ENCODE results near the gene INSL3. TPM values are rescaled to one million over a fixed set of nuclear protein-coding genes. Genes with fewer than 3 reads are reported as not detected.

The INSL3 gene
- total and polyA plus RNA-seq, 2 of the 13 experiments (the other 11 are each of a cell fraction or from before 2014, with no cell fraction given) = 0.30 TPM; not detected in 1

DNA sequence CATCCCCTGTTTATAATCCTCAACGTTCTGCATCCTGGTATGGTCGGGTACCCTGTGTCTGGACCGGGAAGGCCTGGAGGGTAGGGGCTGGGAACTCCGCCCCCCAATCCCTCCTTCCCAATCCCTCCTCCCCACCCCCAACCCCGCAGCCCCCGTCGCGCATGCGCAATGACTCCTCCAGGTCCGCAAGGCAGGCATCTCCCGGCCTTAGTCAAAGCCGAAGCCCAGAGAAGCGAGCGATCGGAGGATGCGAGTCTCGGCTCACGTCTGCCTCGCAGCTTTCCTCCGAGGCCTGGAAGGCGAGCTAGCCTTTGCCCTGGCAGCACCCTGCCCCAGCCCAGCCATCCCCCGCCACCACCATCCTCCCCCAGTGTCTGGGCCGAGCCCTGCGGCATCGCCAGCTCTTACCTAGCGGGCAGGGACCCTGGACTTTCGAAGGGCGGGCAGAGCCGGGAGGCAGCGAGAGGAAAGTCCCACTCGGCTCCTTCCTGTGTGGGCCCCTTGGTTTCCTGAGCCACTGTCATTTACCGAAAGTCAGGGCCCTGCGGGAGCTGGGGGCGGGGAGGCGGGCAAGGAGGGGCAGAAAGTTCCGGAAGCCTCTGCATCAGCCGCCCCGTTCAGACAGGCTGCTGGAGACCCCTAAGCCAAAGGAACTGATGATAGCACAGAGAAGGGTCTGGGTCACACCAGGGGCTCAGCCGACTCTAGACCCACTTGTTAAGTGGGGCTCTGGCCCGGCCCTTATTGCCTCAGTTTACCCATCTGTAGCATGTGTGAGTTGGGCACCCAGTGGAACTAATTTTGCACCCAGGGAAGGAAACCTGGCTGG is 26.4 kb upstream of the INSL3 start, which contains the start of gene JAK3 (continued):
- TF ChIP-seq, protein P1, sequence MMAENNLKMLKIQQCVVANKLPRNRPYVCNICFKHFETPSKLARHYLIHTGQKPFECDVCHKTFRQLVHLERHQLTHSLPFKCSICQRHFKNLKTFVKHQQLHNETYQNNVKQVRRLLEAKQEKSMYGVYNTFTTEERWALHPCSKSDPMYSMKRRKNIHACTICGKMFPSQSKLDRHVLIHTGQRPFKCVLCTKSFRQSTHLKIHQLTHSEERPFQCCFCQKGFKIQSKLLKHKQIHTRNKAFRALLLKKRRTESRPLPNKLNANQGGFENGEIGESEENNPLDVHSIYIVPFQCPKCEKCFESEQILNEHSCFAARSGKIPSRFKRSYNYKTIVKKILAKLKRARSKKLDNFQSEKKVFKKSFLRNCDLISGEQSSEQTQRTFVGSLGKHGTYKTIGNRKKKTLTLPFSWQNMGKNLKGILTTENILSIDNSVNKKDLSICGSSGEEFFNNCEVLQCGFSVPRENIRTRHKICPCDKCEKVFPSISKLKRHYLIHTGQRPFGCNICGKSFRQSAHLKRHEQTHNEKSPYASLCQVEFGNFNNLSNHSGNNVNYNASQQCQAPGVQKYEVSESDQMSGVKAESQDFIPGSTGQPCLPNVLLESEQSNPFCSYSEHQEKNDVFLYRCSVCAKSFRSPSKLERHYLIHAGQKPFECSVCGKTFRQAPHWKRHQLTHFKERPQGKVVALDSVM (CRISPR knock-in tag; IDR thresholded peaks at IDR 0.05) = no peak
- TF ChIP-seq ATRX (CRISPR knock-in tag; IDR thresholded peaks at IDR 0.05; ENCODE audit: borderline replicate concordance) (no peak), RBM39 (IDR thresholded peaks at IDR 0.05; ENCODE audit: low read depth, low read length, poor library complexity, severe bottlenecking) (peak; percentile 77), ZFP1 (CRISPR knock-in tag; IDR thresholded peaks at IDR 0.05) (no peak), NFKB2 (CRISPR knock-in tag; IDR thresholded peaks at IDR 0.05; ENCODE audit: borderline replicate concordance) (no peak), KLF11 (CRISPR knock-in tag; IDR thresholded peaks at IDR 0.05) (no peak), AHR (CRISPR knock-in tag; IDR thresholded peaks at IDR 0.05) (no peak), RFX3 (CRISPR knock-in tag; IDR thresholded peaks at IDR 0.05) (no peak), MLLT10 (CRISPR knock-in tag; IDR thresholded peaks at IDR 0.05) (no peak), REL (CRISPR knock-in tag; conservative IDR thresholded peaks at IDR 0.05) (no peak), ZSCAN30 (CRISPR knock-in tag; IDR thresholded peaks at IDR 0.05) (no peak), NFIC (IDR thresholded peaks at IDR 0.05; ENCODE audit: low read length) (no peak), ZNF431 (CRISPR knock-in tag; IDR thresholded peaks at IDR 0.05; ENCODE audit: borderline replicate concordance, low read depth) (no peak), NR2F2 (IDR thresholded peaks at IDR 0.05; ENCODE audit: borderline replicate concordance, low read depth) (no peak), SALL1 (CRISPR knock-in tag; IDR thresholded peaks at IDR 0.05) (no peak), ZNF878 (CRISPR knock-in tag; IDR thresholded peaks at IDR 0.05) (no peak), ZSCAN20 (CRISPR knock-in tag; IDR thresholded peaks at IDR 0.05; ENCODE audit: borderline replicate concordance) (no peak), HOXA3 (CRISPR knock-in tag; IDR thresholded peaks at IDR 0.05) (0 out of 2 replicates have a peak, but pooled peaks have one; percentile 36), CENPT (CRISPR knock-in tag; IDR thresholded peaks at IDR 0.05; ENCODE audit: low read depth) (no peak), ZSCAN25 (CRISPR knock-in tag; IDR thresholded peaks at IDR 0.05) (no peak), SIX4 (CRISPR knock-in tag; IDR thresholded peaks at IDR 0.05) (no peak)
- TF ChIP-seq, protein P2, sequence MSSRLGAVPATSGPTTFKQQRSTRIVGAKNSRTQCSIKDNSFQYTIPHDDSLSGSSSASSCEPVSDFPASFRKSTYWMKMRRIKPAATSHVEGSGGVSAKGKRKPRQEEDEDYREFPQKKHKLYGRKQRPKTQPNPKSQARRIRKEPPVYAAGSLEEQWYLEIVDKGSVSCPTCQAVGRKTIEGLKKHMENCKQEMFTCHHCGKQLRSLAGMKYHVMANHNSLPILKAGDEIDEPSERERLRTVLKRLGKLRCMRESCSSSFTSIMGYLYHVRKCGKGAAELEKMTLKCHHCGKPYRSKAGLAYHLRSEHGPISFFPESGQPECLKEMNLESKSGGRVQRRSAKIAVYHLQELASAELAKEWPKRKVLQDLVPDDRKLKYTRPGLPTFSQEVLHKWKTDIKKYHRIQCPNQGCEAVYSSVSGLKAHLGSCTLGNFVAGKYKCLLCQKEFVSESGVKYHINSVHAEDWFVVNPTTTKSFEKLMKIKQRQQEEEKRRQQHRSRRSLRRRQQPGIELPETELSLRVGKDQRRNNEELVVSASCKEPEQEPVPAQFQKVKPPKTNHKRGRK (CRISPR knock-in tag; IDR thresholded peaks at IDR 0.05) = no peak
- TF ChIP-seq, protein P3, sequence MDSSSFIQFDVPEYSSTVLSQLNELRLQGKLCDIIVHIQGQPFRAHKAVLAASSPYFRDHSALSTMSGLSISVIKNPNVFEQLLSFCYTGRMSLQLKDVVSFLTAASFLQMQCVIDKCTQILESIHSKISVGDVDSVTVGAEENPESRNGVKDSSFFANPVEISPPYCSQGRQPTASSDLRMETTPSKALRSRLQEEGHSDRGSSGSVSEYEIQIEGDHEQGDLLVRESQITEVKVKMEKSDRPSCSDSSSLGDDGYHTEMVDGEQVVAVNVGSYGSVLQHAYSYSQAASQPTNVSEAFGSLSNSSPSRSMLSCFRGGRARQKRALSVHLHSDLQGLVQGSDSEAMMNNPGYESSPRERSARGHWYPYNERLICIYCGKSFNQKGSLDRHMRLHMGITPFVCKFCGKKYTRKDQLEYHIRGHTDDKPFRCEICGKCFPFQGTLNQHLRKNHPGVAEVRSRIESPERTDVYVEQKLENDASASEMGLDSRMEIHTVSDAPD (CRISPR knock-in tag; IDR thresholded peaks at IDR 0.05) = no peak
- TF ChIP-seq, protein P4, sequence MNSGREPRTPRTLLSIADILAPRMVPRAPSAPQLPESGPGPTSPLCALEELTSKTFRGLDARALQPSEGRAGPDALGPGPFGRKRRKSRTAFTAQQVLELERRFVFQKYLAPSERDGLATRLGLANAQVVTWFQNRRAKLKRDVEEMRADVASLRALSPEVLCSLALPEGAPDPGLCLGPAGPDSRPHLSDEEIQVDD (CRISPR knock-in tag; IDR thresholded peaks at IDR 0.05; ENCODE audit: borderline replicate concordance) = no peak
- TF ChIP-seq, protein P5, sequence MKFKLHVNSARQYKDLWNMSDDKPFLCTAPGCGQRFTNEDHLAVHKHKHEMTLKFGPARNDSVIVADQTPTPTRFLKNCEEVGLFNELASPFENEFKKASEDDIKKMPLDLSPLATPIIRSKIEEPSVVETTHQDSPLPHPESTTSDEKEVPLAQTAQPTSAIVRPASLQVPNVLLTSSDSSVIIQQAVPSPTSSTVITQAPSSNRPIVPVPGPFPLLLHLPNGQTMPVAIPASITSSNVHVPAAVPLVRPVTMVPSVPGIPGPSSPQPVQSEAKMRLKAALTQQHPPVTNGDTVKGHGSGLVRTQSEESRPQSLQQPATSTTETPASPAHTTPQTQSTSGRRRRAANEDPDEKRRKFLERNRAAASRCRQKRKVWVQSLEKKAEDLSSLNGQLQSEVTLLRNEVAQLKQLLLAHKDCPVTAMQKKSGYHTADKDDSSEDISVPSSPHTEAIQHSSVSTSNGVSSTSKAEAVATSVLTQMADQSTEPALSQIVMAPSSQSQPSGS (CRISPR knock-in tag; IDR thresholded peaks at IDR 0.05) = no peak
